Stomach (tissue), 4 donors: ENCODE measurements around the gene XAGE2.
"Not testable (repeated sequence)": the region's sequence is repeated elsewhere in the genome, so short reads cannot be mapped to it uniquely, and the experiment has no call there.

ENCODE experiments used
- CTCF ChIP-seq, 7 experiments: fragments of 450-650 bp in 4 of 7; fragments of 200-600 bp in 3 of 7; sonication (generic) in 3 of 7; IDR thresholded peaks; one replicate each; pipeline ENCODE4 v1.5.1; 2016 to 2019; ENCODE audit warnings: antibody characterized with exemption in 7 of 7, control low read depth in 2 of 7, mild to moderate bottlenecking in 1 of 7
- POLR2A ChIP-seq, 4 donors: fragments of 450-650 bp; IDR thresholded peaks; one replicate each; pipeline ENCODE4 v1.6.1; 2016; ENCODE audit warnings: antibody characterized with exemption in 4 of 4, control low read depth in 2 of 4, mild to moderate bottlenecking in 1 of 4, moderate library complexity in 1 of 4
- POLR2AphosphoS5 ChIP-seq, 3 donors: sonication (generic); formaldehyde crosslinking; IDR thresholded peaks; one replicate each; pipeline ENCODE4 v1.6.1; 2016; ENCODE audit warnings: antibody characterized with exemption in 3 of 3

GRCh38 chrX:52343131-52343530 lies 25.7 kb upstream of the XAGE2 start:
- TF ChIP-seq CTCF, POLR2A, POLR2AphosphoS5 (IDR thresholded peaks at IDR 0.05): not testable (repeated sequence)
